ENCODE data around the gene PEX14.

- no peak for TF ChIP-seq HDAC2 (IDR thresholded peaks at IDR 0.05)
- no peak for TF ChIP-seq C11orf30 (IDR thresholded peaks at IDR 0.05; ENCODE audit: low read depth)
- no peak for TF ChIP-seq CTCF (IDR thresholded peaks at IDR 0.05 in 2 of 3, conservative IDR thresholded peaks at IDR 0.05 in 1 of 3; ENCODE audit: insufficient read depth in 2 of 3, low read depth in 1 of 3, low read length in 3 of 3)
- TF ChIP-seq FOXP4 (CRISPR knock-in tag; IDR thresholded peaks at IDR 0.05; ENCODE audit: borderline replicate concordance): no peak
- no peak for TF ChIP-seq FOXK2 (conservative IDR thresholded peaks at IDR 0.05 in 1 of 2, IDR thresholded peaks at IDR 0.05 in 1 of 2; ENCODE audit: low read depth in 2 of 2)
- TF ChIP-seq ZNF639 (CRISPR knock-in tag; conservative IDR thresholded peaks at IDR 0.05 in 1 of 2, IDR thresholded peaks at IDR 0.05 in 1 of 2): no peak
- TF ChIP-seq LEF1 (IDR thresholded peaks at IDR 0.05): no peak
- no peak for TF ChIP-seq GABPB1 (CRISPR knock-in tag; IDR thresholded peaks at IDR 0.05)
- TF ChIP-seq NBN (IDR thresholded peaks at IDR 0.05; ENCODE audit: low read depth): no peak
- no peak for TF ChIP-seq ZBTB49 (CRISPR knock-in tag; IDR thresholded peaks at IDR 0.05; ENCODE audit: borderline replicate concordance)
- TF ChIP-seq KAT7 (CRISPR knock-in tag; IDR thresholded peaks at IDR 0.05; ENCODE audit: borderline replicate concordance): no peak
- no peak for TF ChIP-seq WHSC1 (IDR thresholded peaks at IDR 0.05; ENCODE audit: low read length)
- TF ChIP-seq POLR3A (IDR thresholded peaks at IDR 0.05; ENCODE audit: borderline replicate concordance, extremely low read depth, insufficient read depth, insufficient read length): no peak
Observed at GRCh38 chr1:10625076-10625475, 150.3 kb downstream of the PEX14 start.
